GM18502 (cell line): ENCODE results near the gene AGAP1.

Experiments
- ATAC-seq: cut with Tn5 transposase; IDR thresholded peaks from one replicate; pipeline ENCODE4 v1.9.1; 2021; ENCODE audit warnings: mild to moderate bottlenecking; ENCODE audit not compliant: unreplicated experiment, poor library complexity

AGAP1 gene

DNA sequence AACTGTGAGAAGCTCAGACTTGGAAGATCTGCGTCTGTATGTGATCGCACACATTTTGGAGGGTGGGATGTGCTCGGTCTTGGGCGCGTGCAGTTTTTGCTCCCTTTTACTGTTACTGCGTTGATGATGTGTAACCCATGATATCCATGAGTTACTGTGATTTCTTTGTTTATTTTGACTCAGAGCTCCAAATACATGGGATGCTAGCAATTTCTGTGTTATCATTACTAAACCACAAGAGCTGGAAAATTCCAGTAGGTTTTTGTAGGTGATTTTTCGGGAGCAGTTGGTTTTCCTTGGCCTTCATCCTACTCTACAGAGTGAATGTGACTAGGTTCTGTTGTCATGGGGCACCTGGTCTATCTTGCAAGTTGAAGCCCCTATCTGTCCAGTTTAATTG lies 124.2 kb downstream of the AGAP1 start:
- no peak for ATAC-seq

- ATAC-seq, result no peak
Measured at GRCh38 chr2:235619544-235619943, 125.7 kb downstream of the AGAP1 start.

- ATAC-seq, result no peak
Measured at GRCh38 chr2:235621736-235622135, 127.9 kb downstream of the AGAP1 start.

GRCh38 chr2:235623111-235623510 lies 129.3 kb downstream of the AGAP1 start:
- no peak for ATAC-seq

DNA sequence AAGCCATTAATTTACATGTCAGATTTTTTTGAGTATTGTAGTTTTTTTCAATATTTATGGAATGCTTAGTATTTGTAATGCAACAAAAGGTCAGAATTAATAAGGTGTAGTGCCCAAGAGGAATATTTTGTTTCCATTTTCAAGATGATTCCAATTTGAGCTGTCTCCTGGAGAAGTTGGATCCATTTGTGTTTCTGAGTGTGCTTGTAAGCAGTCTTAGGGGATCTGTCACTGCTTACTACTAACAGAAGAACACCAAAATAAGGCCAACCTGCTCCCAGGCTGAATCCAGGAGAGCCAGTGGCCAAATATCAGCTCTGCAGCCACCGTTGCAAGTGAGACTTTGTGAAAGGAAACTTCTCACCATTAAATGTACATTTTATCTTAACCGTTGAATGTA lies 129.9 kb downstream of the AGAP1 start:
- ATAC-seq, result no peak

- ATAC-seq, result no peak
Measured at GRCh38 chr2:235626658-235627057, 132.8 kb downstream of the AGAP1 start.

DNA sequence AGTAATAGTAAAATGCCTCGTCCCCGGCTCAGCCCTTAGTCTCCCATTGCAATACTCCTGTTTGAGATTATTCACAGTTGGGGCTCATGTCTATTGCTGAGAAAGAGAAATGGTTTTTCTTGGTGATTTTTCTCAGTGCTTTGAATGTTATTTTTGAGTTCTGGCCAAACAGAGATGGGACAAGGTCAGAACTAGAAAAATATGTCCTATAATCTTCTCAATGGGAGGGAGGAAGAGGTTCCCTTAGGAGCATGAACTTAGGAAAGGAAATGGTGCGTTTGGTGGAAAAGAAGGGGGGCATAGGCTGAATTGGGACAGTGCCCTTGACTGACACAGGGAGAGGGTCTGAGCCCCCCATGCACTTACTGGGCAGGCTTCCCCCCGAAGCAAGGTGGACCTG lies 133.8 kb downstream of the AGAP1 start:
- no peak for ATAC-seq

- ATAC-seq, result no peak
Measured at GRCh38 chr2:235630718-235631296, 137.0 kb downstream of the AGAP1 start.

DNA sequence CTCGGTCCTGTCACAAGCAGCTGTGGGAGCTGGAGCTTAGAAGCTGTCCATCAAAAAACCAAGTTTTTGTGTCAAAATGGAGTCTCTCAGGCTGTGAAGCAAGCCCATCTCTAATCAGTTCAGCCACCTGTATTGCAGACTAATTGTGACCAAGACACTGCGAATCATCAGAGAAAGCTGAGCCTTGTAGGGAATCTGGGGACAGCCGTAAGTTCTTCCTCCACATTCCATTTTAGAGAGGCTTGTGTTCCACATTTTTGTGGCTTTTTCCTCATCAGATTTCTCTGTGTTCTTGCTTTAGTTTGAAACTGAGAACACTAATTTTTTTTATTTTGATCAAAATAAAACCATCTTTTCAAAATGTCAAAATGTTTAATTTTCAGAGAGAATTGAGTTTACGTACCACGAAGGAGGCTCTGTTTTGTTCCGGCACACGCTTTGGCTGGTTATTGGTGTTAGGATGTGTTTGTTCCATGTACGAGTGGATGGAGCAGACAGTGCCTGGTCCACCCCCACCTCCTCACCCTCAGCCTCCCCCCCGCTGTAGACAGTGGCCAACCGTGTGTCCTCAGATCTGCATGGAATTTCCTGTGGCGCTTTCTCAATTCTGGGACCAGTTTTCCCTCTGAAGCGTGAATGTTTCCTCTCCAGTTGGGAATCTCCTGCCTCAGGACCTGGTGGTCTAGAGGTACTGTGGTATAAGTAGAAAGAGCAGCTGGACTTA lies 140.8 kb downstream of the AGAP1 start:
- ATAC-seq, result no peak

GRCh38 chr2:235636546-235636945 lies 142.7 kb downstream of the AGAP1 start:
- ATAC-seq, result no peak

- ATAC-seq, result no peak
Measured at GRCh38 chr2:235637896-235638295, 144.1 kb downstream of the AGAP1 start.

DNA sequence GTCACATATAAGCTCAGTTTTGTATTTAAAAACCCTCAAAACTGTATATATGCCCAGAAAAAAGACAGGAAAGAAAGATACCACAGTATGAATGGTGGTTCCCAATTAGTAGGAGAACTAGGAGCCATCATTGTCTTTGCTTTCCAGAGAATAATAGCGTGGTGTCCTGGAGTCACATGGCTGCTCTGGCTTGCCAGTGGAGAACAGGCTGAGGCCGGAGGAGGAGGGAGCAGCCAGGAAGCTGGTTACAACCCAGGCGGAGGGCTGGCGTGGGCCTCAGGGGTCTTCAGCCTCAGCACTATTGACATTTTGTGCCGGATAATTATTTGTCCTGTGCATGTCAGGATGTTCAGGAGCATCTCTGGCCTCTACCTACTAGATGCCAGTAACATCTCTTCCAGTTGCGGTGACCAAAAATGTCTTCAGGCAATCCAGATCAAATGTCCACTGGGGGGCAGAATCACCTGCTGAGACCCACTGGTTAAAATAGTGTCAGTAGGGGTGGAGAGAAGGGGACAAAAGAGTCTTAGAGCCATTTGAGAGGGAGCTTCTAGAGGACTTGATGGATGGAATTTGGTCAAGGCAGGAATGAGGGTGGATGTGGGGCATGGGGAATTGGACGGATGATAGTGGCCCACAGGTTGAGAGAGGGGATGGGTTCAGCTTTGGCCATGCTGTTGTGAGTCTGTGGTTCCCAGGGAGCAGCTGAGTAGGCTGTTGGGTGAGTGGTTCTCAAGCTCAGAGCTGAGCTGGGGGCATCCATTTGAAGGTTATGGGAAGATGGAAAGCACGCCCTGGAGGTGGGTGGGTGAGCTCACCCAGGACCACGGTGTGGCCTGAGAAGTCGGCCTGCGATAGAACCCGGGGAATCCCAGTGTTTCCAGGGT lies 144.9 kb downstream of the AGAP1 start:
- no peak for ATAC-seq

- no peak for ATAC-seq
Measured at GRCh38 chr2:235639428-235639773, 145.6 kb downstream of the AGAP1 start.

GRCh38 chr2:235639885-235640284 lies 146.0 kb downstream of the AGAP1 start:
- ATAC-seq, result no peak

DNA sequence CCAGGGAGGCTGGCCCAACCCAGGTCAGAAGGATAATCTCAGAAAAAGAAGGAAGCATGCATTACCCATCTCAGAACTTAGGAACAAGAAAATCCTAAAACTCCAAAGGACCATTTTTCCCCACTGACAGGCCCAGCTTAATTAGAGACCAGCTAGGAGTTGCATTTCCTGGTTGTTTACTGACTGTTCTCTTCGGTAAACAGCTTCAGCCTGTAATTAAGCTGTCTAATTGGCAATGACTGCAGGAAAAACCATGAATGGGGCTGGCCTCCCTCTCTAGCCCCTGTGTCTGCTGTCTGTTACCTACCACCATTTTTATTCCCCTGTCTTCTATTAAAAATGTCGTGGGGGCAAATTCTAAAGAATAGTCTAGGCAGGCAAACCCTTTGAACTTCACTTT lies 146.5 kb downstream of the AGAP1 start:
- ATAC-seq, result no peak

DNA sequence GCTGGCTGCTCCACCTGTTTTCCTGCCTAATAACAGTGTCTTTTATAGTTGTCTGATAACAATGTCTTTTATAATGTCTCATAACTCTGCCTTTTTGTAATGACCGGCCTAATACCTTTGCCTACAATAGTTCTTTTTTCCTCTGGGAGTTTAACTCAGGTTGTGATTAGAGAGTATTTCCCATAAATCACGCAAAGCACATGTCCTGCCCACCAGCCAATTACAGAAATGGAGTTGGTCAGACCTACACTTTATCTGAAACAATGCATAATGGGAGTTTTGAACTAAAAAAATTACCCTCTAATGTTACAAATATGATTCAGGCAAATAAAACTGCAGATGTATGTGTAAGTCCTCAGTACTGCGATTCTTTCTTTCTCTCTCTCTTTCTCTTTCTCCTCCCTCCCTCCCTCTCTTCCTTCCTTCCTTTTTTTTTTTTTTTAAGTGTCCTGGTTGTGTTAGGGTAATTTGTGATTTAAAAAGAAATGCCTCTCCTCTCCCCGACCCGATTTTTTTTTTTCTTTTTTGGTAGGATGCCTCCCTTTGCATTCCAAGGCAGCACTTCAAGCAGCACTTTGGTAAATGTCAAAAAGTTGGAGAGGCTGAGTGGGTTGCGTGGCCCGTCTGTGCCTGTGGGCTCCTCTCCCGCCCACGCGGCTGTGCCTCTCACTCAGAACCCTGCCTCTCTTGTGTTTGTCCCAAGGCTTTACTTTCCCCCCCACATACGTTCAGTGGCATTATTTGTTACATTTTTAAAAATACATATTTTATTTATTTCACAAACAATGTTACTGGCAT lies 147.3 kb downstream of the AGAP1 start:
- ATAC-seq, result no peak

- ATAC-seq, result no peak
Measured at GRCh38 chr2:235641956-235642355, 148.1 kb downstream of the AGAP1 start.

GRCh38 chr2:235642446-235643098 lies 148.7 kb downstream of the AGAP1 start:
- no peak for ATAC-seq

- no peak for ATAC-seq
Measured at GRCh38 chr2:235643680-235644511, 150.1 kb downstream of the AGAP1 start.
